T-helper 17 cell (primary cell): ENCODE data around the gene DGCR2. TPM values are rescaled to one million over a fixed set of nuclear protein-coding genes. Genes with fewer than 3 reads are reported as not detected.

Experiments used
- ATAC-seq: fragments of 150-1000 bp; cut with Tn5 transposase; 2 replicates; pipeline ENCODE4 v1.10.0; 2021; ENCODE audit warnings: mild to moderate bottlenecking, moderate library complexity
- DNase-seq, 3 donors: peaks; one replicate each; pipeline versions ENCODE4 v3.0.0 to v3.0.0-alpha.2; 2020 to 2021
- H3K9me3 ChIP-seq: one replicate; pipeline ENCODE4 v1.7.0; 2013; ENCODE audit warnings: low read length, mild to moderate bottlenecking; ENCODE audit not compliant: control insufficient read depth, poor library complexity, severe bottlenecking
- H3K27ac Mint-ChIP-seq: one replicate; pipeline ENCODE4 v1.8.0; 2022; ENCODE audit warnings: mild to moderate bottlenecking, moderate library complexity, mixed read lengths
- H3K27me3 Mint-ChIP-seq: one replicate; pipeline ENCODE4 v1.8.0; 2022; ENCODE audit warnings: mixed read lengths
- H3K36me3 Mint-ChIP-seq: one replicate; pipeline ENCODE4 v1.8.0; 2022; ENCODE audit warnings: low read depth, mixed read lengths
- H3K4me1 Mint-ChIP-seq: one replicate; pipeline ENCODE4 v1.8.0; 2022; ENCODE audit warnings: mild to moderate bottlenecking, mixed read lengths
- H3K4me3 Mint-ChIP-seq: one replicate; pipeline ENCODE4 v1.8.0; 2022; ENCODE audit warnings: mild to moderate bottlenecking, moderate library complexity, mixed read lengths
- total RNA-seq, 4 donors: library from RNA in 2 of 4; stranded (reverse) in 2 of 4; gene quantifications; one replicate each; pipeline ENCODE4 v1.2.3 and lab custom pipeline; 2022 to 2026

DGCR2 gene
- total RNA-seq, 2 donors from 2014 or later = 37.7 TPM

GRCh38 chr22:19045094-19045493, 77.1 kb downstream of the DGCR2 start:
- H3K9me3 ChIP-seq = no peaks in the 10 kb centered on the region
- Mint-ChIP-seq H3K27ac (no peak overlapping the region), H3K36me3 (peaks cover 10% of the 10 kb centered on the region), H3K4me3 (no peak overlapping the region), H3K27me3 (no peaks in the 10 kb centered on the region), H3K4me1 (peaks cover 4% of the 10 kb centered on the region)
- ATAC-seq (no peak), DNase-seq (no peak)

GRCh38 chr22:19044381-19044780, 77.8 kb downstream of the DGCR2 start:
- peaks cover 3% of the 10 kb centered on the region for H3K4me1 Mint-ChIP-seq
- no peak overlapping the region for H3K4me3 Mint-ChIP-seq
- H3K27me3 Mint-ChIP-seq = no peaks in the 10 kb centered on the region
- peaks cover 10% of the 10 kb centered on the region for H3K36me3 Mint-ChIP-seq
- DNase-seq (no peak), ATAC-seq (no peak)
- H3K9me3 ChIP-seq = no peaks in the 10 kb centered on the region
- H3K27ac Mint-ChIP-seq = peak overlapping the region; percentile 47

- Mint-ChIP-seq H3K4me1 (peaks cover 2% of the 10 kb centered on the region), H3K36me3 (peaks cover 7% of the 10 kb centered on the region), H3K27ac (peak overlapping the region; percentile 47), H3K4me3 (no peak overlapping the region), H3K27me3 (no peaks in the 10 kb centered on the region)
- DNase-seq (no peak), ATAC-seq (no peak)
- H3K9me3 ChIP-seq = no peaks in the 10 kb centered on the region
These were observed 78.8 kb downstream of the DGCR2 start for GRCh38 chr22:19043121-19044085.

GRCh38 chr22:19042285-19043120, 79.7 kb downstream of the DGCR2 start:
- Mint-ChIP-seq H3K36me3 (peaks cover 7% of the 10 kb centered on the region), H3K4me1 (peaks cover 6% of the 10 kb centered on the region), H3K4me3 (no peak overlapping the region), H3K27ac (no peak overlapping the region), H3K27me3 (no peaks in the 10 kb centered on the region)
- H3K9me3 ChIP-seq = no peaks in the 10 kb centered on the region
- no peak for ATAC-seq
- no peak for DNase-seq

- DNase-seq = no peak
- H3K27me3 Mint-ChIP-seq = no peaks in the 10 kb centered on the region
- H3K27ac Mint-ChIP-seq = no peak overlapping the region
- H3K4me1 Mint-ChIP-seq = peaks cover 9% of the 10 kb centered on the region
- H3K4me3 Mint-ChIP-seq = no peak overlapping the region
- no peaks in the 10 kb centered on the region for H3K9me3 ChIP-seq
- H3K36me3 Mint-ChIP-seq = peaks cover 10% of the 10 kb centered on the region
- ATAC-seq = no peak
These were observed 80.5 kb downstream of the DGCR2 start for GRCh38 chr22:19041704-19042074.

- peaks cover 10% of the 10 kb centered on the region for H3K36me3 Mint-ChIP-seq
- no peaks in the 10 kb centered on the region for H3K27me3 Mint-ChIP-seq
- DNase-seq (no peak), ATAC-seq (no peak)
- no peak overlapping the region for H3K27ac Mint-ChIP-seq
- peaks cover 9% of the 10 kb centered on the region for H3K4me1 Mint-ChIP-seq
- no peaks in the 10 kb centered on the region for H3K9me3 ChIP-seq
- no peak overlapping the region for H3K4me3 Mint-ChIP-seq
These were observed 81.1 kb downstream of the DGCR2 start for GRCh38 chr22:19040888-19041703.

- Mint-ChIP-seq H3K27me3 (no peaks in the 10 kb centered on the region), H3K4me1 (peaks cover 9% of the 10 kb centered on the region), H3K36me3 (peaks cover 10% of the 10 kb centered on the region), H3K27ac (no peak overlapping the region), H3K4me3 (peak overlapping the region; percentile 12)
- H3K9me3 ChIP-seq = no peaks in the 10 kb centered on the region
- ATAC-seq (no peak), DNase-seq (no peak)
These were observed 81.8 kb downstream of the DGCR2 start for GRCh38 chr22:19040391-19040861.

GRCh38 chr22:19039796-19040280, 82.4 kb downstream of the DGCR2 start:
- Mint-ChIP-seq H3K36me3 (peaks cover 7% of the 10 kb centered on the region), H3K4me1 (peaks cover 7% of the 10 kb centered on the region), H3K4me3 (no peak overlapping the region), H3K27ac (no peak overlapping the region), H3K27me3 (no peaks in the 10 kb centered on the region)
- no peaks in the 10 kb centered on the region for H3K9me3 ChIP-seq
- ATAC-seq = no peak
- DNase-seq = no peak

- no peak for DNase-seq
- H3K27me3 Mint-ChIP-seq = no peaks in the 10 kb centered on the region
- H3K9me3 ChIP-seq = no peaks in the 10 kb centered on the region
- H3K27ac Mint-ChIP-seq = no peak overlapping the region
- H3K4me3 Mint-ChIP-seq = no peak overlapping the region
- no peak for ATAC-seq
- peaks cover 7% of the 10 kb centered on the region for H3K4me1 Mint-ChIP-seq
- H3K36me3 Mint-ChIP-seq = peaks cover 7% of the 10 kb centered on the region
These were observed 82.8 kb downstream of the DGCR2 start for GRCh38 chr22:19039448-19039780.

- H3K36me3 Mint-ChIP-seq = peaks cover 4% of the 10 kb centered on the region
- ATAC-seq (no peak), DNase-seq (no peak)
- no peak overlapping the region for H3K27ac Mint-ChIP-seq
- peaks cover 7% of the 10 kb centered on the region for H3K4me1 Mint-ChIP-seq
- H3K27me3 Mint-ChIP-seq = no peaks in the 10 kb centered on the region
- H3K4me3 Mint-ChIP-seq = no peak overlapping the region
- H3K9me3 ChIP-seq = no peaks in the 10 kb centered on the region
These were observed 83.3 kb downstream of the DGCR2 start for GRCh38 chr22:19038728-19039447.

GRCh38 chr22:19038164-19038546, 84.1 kb downstream of the DGCR2 start:
- H3K27me3 Mint-ChIP-seq = no peaks in the 10 kb centered on the region
- peaks cover 4% of the 10 kb centered on the region for H3K36me3 Mint-ChIP-seq
- ATAC-seq (no peak), DNase-seq (no peak)
- H3K27ac Mint-ChIP-seq = no peak overlapping the region
- H3K4me3 Mint-ChIP-seq = no peak overlapping the region
- peaks cover 7% of the 10 kb centered on the region for H3K4me1 Mint-ChIP-seq
- no peaks in the 10 kb centered on the region for H3K9me3 ChIP-seq
